Parathyroid adenoma (tissue), 2 donors: Measurements from ENCODE around the gene HORMAD2.
"Not testable (repeated sequence)": the region's sequence is repeated elsewhere in the genome, so short reads cannot be mapped to it uniquely, and the experiment has no call there.

Experiments used
- H2AFZ ChIP-seq: fragments of 300-600 bp; sonication (generic); one replicate; pipeline ENCODE4 v1.7.0; 2017; ENCODE audit warnings: antibody characterized with exemption, mild to moderate bottlenecking
- H3K27ac ChIP-seq: fragments of 300-600 bp; sonication (generic); one replicate; pipeline ENCODE4 v1.7.0; 2017
- H3K27me3 ChIP-seq: fragments of 300-600 bp; sonication (generic); one replicate; pipeline ENCODE4 v1.7.0; 2017; ENCODE audit warnings: low read length; ENCODE audit not compliant: control insufficient read depth, insufficient read depth
- H3K36me3 ChIP-seq: fragments of 300-600 bp; sonication (generic); one replicate; pipeline ENCODE4 v1.7.0; 2017; ENCODE audit warnings: low read length; ENCODE audit not compliant: control insufficient read depth, insufficient read depth
- H3K4me1 ChIP-seq: fragments of 300-600 bp; sonication (generic); one replicate; pipeline ENCODE4 v1.7.0; 2017; ENCODE audit warnings: control low read depth
- H3K4me2 ChIP-seq: fragments of 300-600 bp; sonication (generic); one replicate; pipeline ENCODE4 v1.7.0; 2017; ENCODE audit warnings: low read length
- H3K4me3 ChIP-seq: fragments of 300-600 bp; sonication (generic); one replicate; pipeline ENCODE4 v1.7.0; 2017; ENCODE audit warnings: low read depth, low read length
- H3K79me2 ChIP-seq: fragments of 300-600 bp; sonication (generic); one replicate; pipeline ENCODE4 v1.7.0; 2017; ENCODE audit warnings: control low read depth
- H3K9ac ChIP-seq: fragments of 300-600 bp; sonication (generic); one replicate; pipeline ENCODE4 v1.7.0; 2017; ENCODE audit warnings: mild to moderate bottlenecking
- H3K9me3 ChIP-seq: fragments of 300-600 bp; sonication (generic); one replicate; pipeline ENCODE4 v1.7.0; 2017; ENCODE audit warnings: low read length; ENCODE audit not compliant: control insufficient read depth
- CTCF ChIP-seq: fragments of 300-600 bp; sonication (generic); IDR thresholded peaks from one replicate; pipeline ENCODE4 v1.7.0; 2017; ENCODE audit warnings: antibody characterized with exemption, mild to moderate bottlenecking
- donor health status: primary hyperparathyroidism.

Gene HORMAD2

GRCh38 chr22:30092686-30093085 lies 12.4 kb downstream of the HORMAD2 start:
- no peaks in the 10 kb centered on the region for H3K4me1 ChIP-seq
- no peak overlapping the region for H2AFZ ChIP-seq
- H3K4me3 ChIP-seq: no peak overlapping the region
- TF ChIP-seq CTCF: no peak
- H3K9me3 ChIP-seq: no peaks in the 10 kb centered on the region
- no peak overlapping the region for H3K4me2 ChIP-seq
- H3K9ac ChIP-seq: no peak overlapping the region
- no peaks in the 10 kb centered on the region for H3K27me3 ChIP-seq
- H3K36me3 ChIP-seq: no peaks in the 10 kb centered on the region
- no peaks in the 10 kb centered on the region for H3K79me2 ChIP-seq
- H3K27ac ChIP-seq: no peak overlapping the region

GRCh38 chr22:30094804-30095203 lies 14.5 kb downstream of the HORMAD2 start:
- Histone ChIP-seq H2AFZ (no peak overlapping the region), H3K4me1 (no peaks in the 10 kb centered on the region), H3K79me2 (no peaks in the 10 kb centered on the region), H3K4me3 (no peak overlapping the region), H3K27ac (no peak overlapping the region), H3K9me3 (no peaks in the 10 kb centered on the region), H3K9ac (no peak overlapping the region), H3K36me3 (no peaks in the 10 kb centered on the region), H3K4me2 (no peak overlapping the region), H3K27me3 (no peaks in the 10 kb centered on the region)
- no peak for TF ChIP-seq CTCF

- Histone ChIP-seq H3K79me2 (no peaks in the 10 kb centered on the region), H3K27me3 (no peaks in the 10 kb centered on the region), H3K9ac (no peak overlapping the region), H3K9me3 (no peaks in the 10 kb centered on the region), H3K4me3 (no peak overlapping the region), H3K4me1 (no peaks in the 10 kb centered on the region), H3K4me2 (no peak overlapping the region), H2AFZ (no peak overlapping the region), H3K27ac (no peak overlapping the region), H3K36me3 (no peaks in the 10 kb centered on the region)
- TF ChIP-seq CTCF: no peak
These were observed 17.6 kb downstream of the HORMAD2 start for GRCh38 chr22:30097861-30098260.

- H3K4me2 ChIP-seq, H3K27ac ChIP-seq, H3K27me3 ChIP-seq, H3K36me3 ChIP-seq, H3K9me3 ChIP-seq, H3K9ac ChIP-seq, H3K4me3 ChIP-seq, H3K4me1 ChIP-seq, H3K79me2 ChIP-seq, H2AFZ ChIP-seq: not testable (repeated sequence)
These were observed 20.5 kb downstream of the HORMAD2 start for GRCh38 chr22:30100770-30101169.

GRCh38 chr22:30104501-30105156 lies 24.4 kb downstream of the HORMAD2 start:
- H3K4me2 ChIP-seq: no peak overlapping the region
- no peaks in the 10 kb centered on the region for H3K79me2 ChIP-seq
- no peak overlapping the region for H3K9ac ChIP-seq
- no peaks in the 10 kb centered on the region for H3K9me3 ChIP-seq
- no peak overlapping the region for H2AFZ ChIP-seq
- no peaks in the 10 kb centered on the region for H3K36me3 ChIP-seq
- H3K27me3 ChIP-seq: no peaks in the 10 kb centered on the region
- no peak overlapping the region for H3K4me3 ChIP-seq
- no peak for TF ChIP-seq CTCF
- H3K4me1 ChIP-seq: no peaks in the 10 kb centered on the region
- H3K27ac ChIP-seq: no peak overlapping the region
